Neural cell (in vitro differentiated cells): ENCODE measurements around the gene PDE10A.

ENCODE experiments used
- CTCF ChIP-seq: fragments of 450-650 bp; IDR thresholded peaks from 2 replicates; pipeline ENCODE4 v1.5.1; 2014; ENCODE audit warnings: antibody characterized with exemption, mild to moderate bottlenecking, moderate library complexity; ENCODE audit not compliant: poor library complexity, severe bottlenecking
- EP300 ChIP-seq: fragments of 450-650 bp; conservative IDR thresholded peaks from 2 replicates; pipeline ENCODE4 v1.6.1; 2014; ENCODE audit warnings: antibody characterized with exemption, mild to moderate bottlenecking, moderate library complexity; ENCODE audit not compliant: poor library complexity, severe bottlenecking
- EZH2 ChIP-seq: fragments of 200-600, 300-800 bp; shearing (Covaris generic), sonication (generic); IDR thresholded peaks from 2 replicates; pipeline ENCODE4 v1.6.1; 2014; ENCODE audit warnings: antibody characterized with exemption, low read length, borderline replicate concordance, mild to moderate bottlenecking; ENCODE audit not compliant: insufficient read depth, poor library complexity, severe bottlenecking
- POLR2AphosphoS5 ChIP-seq: IDR thresholded peaks from 2 replicates; pipeline ENCODE4 v1.6.1; 2012
- RAD21 ChIP-seq: fragments of 450-650 bp; conservative IDR thresholded peaks from 2 replicates; pipeline ENCODE4 v1.6.1; 2014; ENCODE audit warnings: antibody characterized with exemption, mild to moderate bottlenecking, moderate library complexity

- TF ChIP-seq CTCF (no peak), POLR2AphosphoS5 (no peak), RAD21 (no peak), EZH2 (no peak), EP300 (no peak)
Measured at GRCh38 chr6:165506657-165507056, 156.4 kb downstream of the PDE10A start.
